Activated naive CD4-positive, alpha-beta T cell treated with anti-CD3 and anti-CD28 coated beads for 36 hours (primary cell): ENCODE data around the gene LMX1B. TPM values are rescaled to one million over a fixed set of nuclear protein-coding genes. Genes with fewer than 3 reads are reported as not detected.

ENCODE experiments used
- CTCF ChIA-PET: fragments of 350-600 bp; sonication (Branson Sonifier 250); formaldehyde crosslinking; loops from one replicate; lab custom pipeline; 2021; ENCODE audit warnings: antibody characterized with exemption; lab: Charles Lee
- DNase-seq: peaks from one replicate; pipeline ENCODE4 v3.0.0-alpha.2; 2020
- H3K27ac Mint-ChIP-seq: one replicate; pipeline ENCODE4 v1.8.0; 2021; ENCODE audit warnings: mild to moderate bottlenecking, mixed read lengths
- H3K27me3 Mint-ChIP-seq: one replicate; pipeline ENCODE4 v1.8.0; 2021; ENCODE audit warnings: low read depth, mixed read lengths
- H3K36me3 Mint-ChIP-seq: one replicate; pipeline ENCODE4 v1.8.0; 2021; ENCODE audit warnings: low read depth, mixed read lengths
- H3K4me1 Mint-ChIP-seq: one replicate; pipeline ENCODE4 v1.8.0; 2021; ENCODE audit warnings: low read depth, mixed read lengths
- H3K4me3 Mint-ChIP-seq: one replicate; pipeline ENCODE4 v1.8.0; 2021; ENCODE audit warnings: mild to moderate bottlenecking, moderate library complexity, mixed read lengths
- H3K9me3 Mint-ChIP-seq: one replicate; pipeline ENCODE4 v1.8.0; 2021; ENCODE audit warnings: mixed read lengths
- intact Hi-C: fragments of 100-400 bp; cut with micrococcal nuclease; formaldehyde crosslinking; loops from one replicate; pipeline ENCODE4 v1.15.1; 2023
- total RNA-seq, 2 experiments: library from RNA; stranded (reverse); gene quantifications; one replicate each; pipeline ENCODE4 v1.2.3, GENCODE V29; 2021

Gene LMX1B
- total RNA-seq, 2 experiments from 2014 or later, result not detected

GRCh38 chr9:126672634-126673284 lies 59.0 kb downstream of the LMX1B start:
- intact Hi-C loops, result no loop called here
- Mint-ChIP-seq H3K27ac (no peak overlapping the region), H3K27me3 (peaks cover 41% of the 10 kb centered on the region), H3K4me3 (no peak overlapping the region), H3K36me3 (no peaks in the 10 kb centered on the region), H3K9me3 (no peaks in the 10 kb centered on the region), H3K4me1 (peaks cover 8% of the 10 kb centered on the region)
- DNase-seq, result no peak
- CTCF ChIA-PET, result no interaction called here

- no peak for DNase-seq
- H3K27ac Mint-ChIP-seq, result no peak overlapping the region
- H3K36me3 Mint-ChIP-seq, result no peaks in the 10 kb centered on the region
- intact Hi-C loops, result no loop called here
- H3K4me1 Mint-ChIP-seq, result peaks cover 8% of the 10 kb centered on the region
- no peak overlapping the region for H3K4me3 Mint-ChIP-seq
- CTCF ChIA-PET, result no interaction called here
- no peaks in the 10 kb centered on the region for H3K9me3 Mint-ChIP-seq
- H3K27me3 Mint-ChIP-seq, result peaks cover 49% of the 10 kb centered on the region
Observed at GRCh38 chr9:126673689-126674364, 60.1 kb downstream of the LMX1B start.

GRCh38 chr9:126674365-126675146 lies 60.8 kb downstream of the LMX1B start:
- H3K27me3 Mint-ChIP-seq, result peaks cover 51% of the 10 kb centered on the region
- H3K27ac Mint-ChIP-seq, result no peak overlapping the region
- H3K4me3 Mint-ChIP-seq, result no peak overlapping the region
- H3K36me3 Mint-ChIP-seq, result no peaks in the 10 kb centered on the region
- H3K9me3 Mint-ChIP-seq, result no peaks in the 10 kb centered on the region
- peaks cover 11% of the 10 kb centered on the region for H3K4me1 Mint-ChIP-seq
- DNase-seq, result no peak
- CTCF ChIA-PET, result no interaction called here
- intact Hi-C loops, result no loop called here

- H3K36me3 Mint-ChIP-seq, result no peaks in the 10 kb centered on the region
- CTCF ChIA-PET, result no interaction called here
- H3K4me1 Mint-ChIP-seq, result peaks cover 11% of the 10 kb centered on the region
- peaks cover 53% of the 10 kb centered on the region for H3K27me3 Mint-ChIP-seq
- H3K9me3 Mint-ChIP-seq, result no peaks in the 10 kb centered on the region
- intact Hi-C loops, result no loop called here
- no peak overlapping the region for H3K4me3 Mint-ChIP-seq
- DNase-seq, result no peak
- no peak overlapping the region for H3K27ac Mint-ChIP-seq
Observed at GRCh38 chr9:126675147-126675467, 61.4 kb downstream of the LMX1B start.

GRCh38 chr9:126676102-126676684 lies 62.5 kb downstream of the LMX1B start:
- CTCF ChIA-PET, result interaction anchor here (1.6 kb wide), 1 partner anchor 14 kb away, joined by 8 read pairs; no protein-coding TSS in a partner anchor
- DNase-seq, result no peak
- Mint-ChIP-seq H3K4me1 (peaks cover 11% of the 10 kb centered on the region), H3K27me3 (peaks cover 60% of the 10 kb centered on the region), H3K9me3 (no peaks in the 10 kb centered on the region), H3K4me3 (no peak overlapping the region), H3K27ac (no peak overlapping the region), H3K36me3 (no peaks in the 10 kb centered on the region)
- intact Hi-C loops, result no loop called here

- H3K4me3 Mint-ChIP-seq, result no peak overlapping the region
- no peaks in the 10 kb centered on the region for H3K9me3 Mint-ChIP-seq
- H3K27me3 Mint-ChIP-seq, result peaks cover 63% of the 10 kb centered on the region
- intact Hi-C loops, result no loop called here
- H3K27ac Mint-ChIP-seq, result no peak overlapping the region
- CTCF ChIA-PET, result interaction anchor here (0.6 to 1.6 kb wide), 3 partner anchors 13 to 347 kb away, joined by 3 to 8 read pairs (median 3); no protein-coding TSS in a partner anchor
- H3K4me1 Mint-ChIP-seq, result peaks cover 11% of the 10 kb centered on the region
- no peak for DNase-seq
- no peaks in the 10 kb centered on the region for H3K36me3 Mint-ChIP-seq
Observed at GRCh38 chr9:126676685-126677143, 63.0 kb downstream of the LMX1B start.

GRCh38 chr9:126677188-126678084 lies 63.7 kb downstream of the LMX1B start:
- Mint-ChIP-seq H3K9me3 (no peaks in the 10 kb centered on the region), H3K27me3 (peaks cover 64% of the 10 kb centered on the region), H3K27ac (no peak overlapping the region), H3K36me3 (no peaks in the 10 kb centered on the region), H3K4me3 (no peak overlapping the region), H3K4me1 (peaks cover 11% of the 10 kb centered on the region)
- CTCF ChIA-PET, result interaction anchor here (0.6 to 1.6 kb wide), 3 partner anchors 13 to 348 kb away, joined by 3 to 8 read pairs (median 3); no protein-coding TSS in a partner anchor
- intact Hi-C loops, result no loop called here
- DNase-seq, result no peak

- CTCF ChIA-PET, result interaction anchor here (0.9 to 2.1 kb wide), 2 partner anchors 11 to 28 kb away, joined by 4 to 5 read pairs; no protein-coding TSS in a partner anchor
- DNase-seq, result no peak
- H3K36me3 Mint-ChIP-seq, result no peaks in the 10 kb centered on the region
- peaks cover 11% of the 10 kb centered on the region for H3K4me1 Mint-ChIP-seq
- H3K4me3 Mint-ChIP-seq, result no peak overlapping the region
- peaks cover 65% of the 10 kb centered on the region for H3K27me3 Mint-ChIP-seq
- no peaks in the 10 kb centered on the region for H3K9me3 Mint-ChIP-seq
- no peak overlapping the region for H3K27ac Mint-ChIP-seq
- intact Hi-C loops, result no loop called here
Observed at GRCh38 chr9:126678989-126679388, 65.3 kb downstream of the LMX1B start.

GRCh38 chr9:126681336-126681735 lies 67.6 kb downstream of the LMX1B start:
- no peak for DNase-seq
- no peaks in the 10 kb centered on the region for H3K9me3 Mint-ChIP-seq
- no peak overlapping the region for H3K27ac Mint-ChIP-seq
- no peak overlapping the region for H3K4me3 Mint-ChIP-seq
- no peaks in the 10 kb centered on the region for H3K36me3 Mint-ChIP-seq
- peaks cover 64% of the 10 kb centered on the region for H3K27me3 Mint-ChIP-seq
- CTCF ChIA-PET, result interaction anchor here (1.6 kb wide), 1 partner anchor 25 kb away, joined by 6 read pairs; no protein-coding TSS in a partner anchor
- peaks cover 6% of the 10 kb centered on the region for H3K4me1 Mint-ChIP-seq
- intact Hi-C loops, result no loop called here

GRCh38 chr9:126682113-126682810 lies 68.5 kb downstream of the LMX1B start:
- intact Hi-C loops, result no loop called here
- no peak overlapping the region for H3K27ac Mint-ChIP-seq
- H3K27me3 Mint-ChIP-seq, result peaks cover 62% of the 10 kb centered on the region
- no peaks in the 10 kb centered on the region for H3K36me3 Mint-ChIP-seq
- H3K4me1 Mint-ChIP-seq, result peaks cover 4% of the 10 kb centered on the region
- CTCF ChIA-PET, result interaction anchor here (0.6 to 1.3 kb wide), 2 partner anchors 20 to 75 kb away, joined by 4 to 5 read pairs; no protein-coding TSS in a partner anchor
- DNase-seq, result no peak
- no peak overlapping the region for H3K4me3 Mint-ChIP-seq
- no peaks in the 10 kb centered on the region for H3K9me3 Mint-ChIP-seq
